NCI-H1417 (cell line): ENCODE measurements around the gene SAMD4A.
A peak's percentile ranks its signal among the peaks of the same experiment; 100 is the strongest.

Experiments
- DNase-seq, 3 experiments: peaks; one replicate each; lab custom pipeline; 2025; lab: John Stamatoyannopoulos, UW

SAMD4A gene

GRCh38 chr14:54805070-54805444 lies 238.1 kb downstream of the SAMD4A start:
- DNase-seq: no peak

- peak; percentile 66 to 85 (median 79) for DNase-seq
These were observed 238.8 kb downstream of the SAMD4A start for GRCh38 chr14:54805445-54806322.

DNA sequence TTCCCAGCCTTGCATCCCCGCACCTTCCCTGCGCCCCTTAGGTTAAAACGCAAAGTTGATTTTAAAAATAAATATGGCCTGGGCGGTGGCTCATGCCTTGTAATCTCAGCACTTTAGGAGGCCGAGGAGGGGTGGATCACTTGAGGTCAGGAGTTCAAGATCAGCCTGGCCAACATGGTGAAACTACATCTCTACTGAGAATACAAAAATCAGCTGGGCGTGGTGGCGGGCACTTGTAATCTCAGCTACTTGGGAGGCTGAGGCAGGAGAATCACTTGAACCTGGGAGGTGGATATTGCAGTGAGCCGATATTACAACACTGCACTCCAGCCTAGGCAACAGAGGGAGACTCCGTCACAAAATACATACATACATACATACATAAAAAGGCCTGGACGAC lies 239.7 kb downstream of the SAMD4A start:
- DNase-seq: no peak

GRCh38 chr14:54807428-54807827 lies 240.5 kb downstream of the SAMD4A start:
- DNase-seq: no peak

- DNase-seq: no peak
These were observed 241.0 kb downstream of the SAMD4A start for GRCh38 chr14:54807881-54808280.

GRCh38 chr14:54808326-54809161 lies 241.6 kb downstream of the SAMD4A start:
- DNase-seq: no peak

DNA sequence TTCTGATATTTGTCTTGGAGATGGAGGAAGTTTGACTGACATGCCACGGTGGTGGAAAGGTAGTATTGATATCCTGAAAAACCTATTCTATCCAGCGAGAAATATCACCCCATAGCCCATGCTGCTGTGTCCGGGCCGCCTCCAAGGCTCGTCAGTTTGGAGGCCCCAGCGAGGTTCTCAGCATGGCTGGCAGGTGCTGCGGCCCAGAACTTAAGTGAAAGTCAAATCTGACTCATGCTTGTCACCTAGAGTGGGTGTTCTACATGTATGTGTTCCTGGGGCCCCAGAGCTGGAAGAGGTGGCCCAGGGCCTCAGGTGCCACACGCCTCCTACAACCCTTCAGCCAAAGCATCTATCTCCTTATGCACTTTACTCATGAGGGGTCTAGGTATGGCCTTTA lies 242.8 kb downstream of the SAMD4A start:
- DNase-seq: no peak

DNA sequence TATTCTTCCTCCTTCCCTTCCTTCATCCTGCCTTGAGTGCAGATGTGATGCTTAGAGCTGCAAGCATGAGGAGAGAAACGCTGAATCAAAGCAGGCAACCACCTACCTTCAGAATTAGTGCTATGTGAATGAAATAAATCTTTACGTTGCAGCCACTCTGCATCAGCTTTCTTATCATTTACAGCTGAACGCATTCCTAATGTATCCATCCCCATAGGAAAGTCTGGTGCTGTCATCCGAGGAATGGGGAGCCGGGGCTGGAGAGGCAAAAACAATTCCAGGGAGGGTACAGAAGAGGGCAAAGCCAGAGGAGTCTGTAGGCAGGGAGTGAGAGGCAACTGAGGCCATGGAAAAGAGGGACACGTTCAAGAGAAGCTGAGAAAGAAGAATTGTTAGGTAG lies 245.7 kb downstream of the SAMD4A start:
- no peak for DNase-seq

- no peak for DNase-seq
These were observed 246.2 kb downstream of the SAMD4A start for GRCh38 chr14:54813081-54813480.

DNA sequence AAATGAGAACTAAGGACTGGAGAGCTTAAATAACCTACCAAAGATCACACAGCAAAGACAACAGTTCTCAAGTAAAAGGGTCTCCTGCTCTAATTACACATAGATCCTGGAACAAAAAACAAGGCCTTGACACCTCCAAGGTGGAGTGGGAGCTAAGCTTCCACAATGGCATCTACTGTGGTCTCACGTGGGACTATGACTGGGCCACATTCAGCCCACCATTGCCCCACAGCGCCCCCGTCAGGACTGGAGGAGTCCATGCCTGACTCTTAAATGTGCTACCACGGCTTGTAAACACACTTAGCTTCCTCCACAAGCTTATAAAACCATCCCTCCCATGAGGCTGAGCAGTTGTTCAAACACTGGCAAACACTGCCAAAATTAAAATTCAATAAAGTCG lies 247.1 kb downstream of the SAMD4A start:
- DNase-seq: no peak

- no peak for DNase-seq
These were observed 248.1 kb downstream of the SAMD4A start for GRCh38 chr14:54815016-54815415.

DNA sequence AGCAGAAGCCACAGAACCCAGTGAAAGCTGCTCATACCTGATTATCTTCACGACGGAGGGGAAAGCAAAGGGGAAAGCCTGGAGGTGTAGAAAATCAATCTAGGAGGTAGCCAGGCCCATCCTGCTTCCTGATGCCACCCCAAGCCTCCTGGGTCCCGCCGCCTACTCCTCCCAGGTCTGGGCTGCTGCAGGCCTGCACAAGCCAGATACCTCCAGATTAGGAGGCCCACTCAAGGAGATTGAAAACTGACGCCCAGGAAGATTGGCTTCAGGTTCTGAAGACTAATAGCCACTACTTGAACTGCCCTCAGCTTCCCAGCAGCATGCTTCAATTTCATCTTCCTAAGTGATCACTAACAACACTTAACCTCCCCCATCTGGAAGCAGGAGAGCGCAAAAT lies 248.6 kb downstream of the SAMD4A start:
- DNase-seq: peak in 1 of 3 experiments; percentile 46

DNA sequence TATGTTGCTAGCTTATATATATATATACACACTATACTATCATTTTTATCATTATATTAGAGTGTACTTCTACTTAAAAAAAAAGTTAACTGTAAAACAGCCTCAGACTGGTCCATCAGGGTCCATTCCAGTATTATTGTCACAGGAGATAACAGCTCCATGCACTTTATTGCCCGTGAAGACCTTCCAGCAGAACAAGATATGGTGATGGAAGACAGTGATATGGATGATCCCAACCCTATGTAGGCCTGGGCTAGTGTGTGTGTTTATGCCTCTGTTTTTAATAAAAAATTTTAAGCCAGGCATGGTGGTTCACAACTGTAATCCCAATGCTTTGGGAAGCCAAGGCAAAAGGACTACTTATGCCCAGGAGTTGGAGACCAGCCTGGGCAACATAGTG lies 249.5 kb downstream of the SAMD4A start:
- DNase-seq: no peak

DNA sequence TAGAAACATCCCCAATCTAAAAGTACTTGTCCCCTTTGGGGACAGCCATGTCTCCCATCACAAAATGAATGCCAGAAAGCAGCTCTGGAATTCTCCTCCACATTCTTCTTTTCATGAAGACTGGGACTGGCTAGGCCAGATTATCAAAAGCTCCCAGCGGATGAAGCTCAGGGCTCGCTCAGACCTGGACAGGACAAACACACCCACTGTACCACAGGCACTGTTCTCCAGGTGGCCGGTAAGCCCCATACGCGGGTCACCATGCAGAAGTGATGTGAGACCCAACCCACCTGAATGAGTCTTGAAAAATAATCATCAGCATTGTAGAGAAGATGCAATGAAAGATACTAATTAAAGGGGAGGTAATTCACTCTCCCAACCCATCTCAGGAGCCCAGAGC lies 250.6 kb downstream of the SAMD4A start:
- peak in 1 of 3 experiments; percentile 55 for DNase-seq

DNA sequence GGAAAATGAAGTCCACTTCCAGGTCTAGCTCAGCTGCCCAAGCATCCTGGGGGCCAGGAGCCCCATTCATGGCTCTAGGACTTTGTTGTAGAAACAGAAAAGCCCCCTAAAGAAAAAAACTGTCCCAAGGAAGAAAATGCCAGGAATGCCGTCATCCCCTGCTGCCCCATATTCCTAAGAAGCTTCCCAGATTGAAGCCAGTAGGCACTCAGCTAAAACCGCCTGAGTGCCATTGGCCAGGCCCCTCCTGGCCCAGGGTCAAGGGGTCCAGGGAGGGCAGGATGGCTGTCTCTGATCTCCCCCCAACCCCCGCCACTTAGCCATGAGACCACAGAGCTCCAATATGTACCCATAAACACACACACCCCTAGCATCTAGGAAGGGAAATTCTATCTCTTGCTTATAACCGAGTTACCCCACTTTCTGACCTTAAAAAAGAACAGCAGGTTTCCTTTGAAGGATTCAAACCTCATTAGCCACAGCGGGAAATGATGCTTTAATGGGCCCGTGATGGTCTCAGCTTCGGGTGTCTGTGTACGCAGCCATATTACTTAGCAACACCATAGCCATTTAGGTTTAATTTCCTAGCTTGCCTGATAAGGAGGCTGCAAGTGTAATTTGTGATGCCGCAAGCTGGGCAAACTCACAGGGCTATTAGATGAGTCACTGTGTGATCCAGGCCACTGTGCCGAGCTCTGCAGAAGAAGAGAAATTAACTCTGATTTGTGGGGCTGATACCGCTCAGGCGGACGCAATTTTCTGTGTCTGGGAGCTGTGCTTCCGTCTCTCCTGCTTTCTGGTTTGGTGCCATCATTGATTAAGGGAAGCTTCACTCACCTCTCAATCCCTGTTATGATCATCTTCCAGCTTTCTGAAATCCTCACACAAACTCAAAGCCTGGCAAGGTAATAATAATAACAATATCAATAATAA lies 251.5 kb downstream of the SAMD4A start:
- peak; percentile 36 to 99 (median 91) for DNase-seq

DNA sequence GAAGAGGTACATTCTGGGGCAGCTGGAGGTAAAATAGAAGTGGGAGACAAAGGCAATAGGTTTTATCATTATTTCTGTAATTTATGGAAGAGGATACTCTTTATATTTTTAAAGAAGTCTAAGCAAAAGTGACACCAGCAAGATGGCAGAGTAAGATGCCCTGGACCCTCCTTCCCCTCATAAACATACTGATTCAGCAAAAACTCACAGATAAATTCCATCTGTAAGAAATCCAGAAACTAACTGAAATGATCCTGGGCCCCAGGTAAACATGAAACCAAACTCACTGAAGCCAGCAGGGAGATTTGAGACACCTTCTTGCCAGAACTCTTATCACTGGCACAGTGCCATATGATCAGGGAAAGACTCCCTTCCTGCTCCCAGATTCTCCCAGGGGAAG lies 255.8 kb downstream of the SAMD4A start:
- no peak for DNase-seq

- no peak for DNase-seq
These were observed 257.0 kb downstream of the SAMD4A start for GRCh38 chr14:54823757-54824549.

GRCh38 chr14:54828037-54828436 lies 261.1 kb downstream of the SAMD4A start:
- no peak for DNase-seq

DNA sequence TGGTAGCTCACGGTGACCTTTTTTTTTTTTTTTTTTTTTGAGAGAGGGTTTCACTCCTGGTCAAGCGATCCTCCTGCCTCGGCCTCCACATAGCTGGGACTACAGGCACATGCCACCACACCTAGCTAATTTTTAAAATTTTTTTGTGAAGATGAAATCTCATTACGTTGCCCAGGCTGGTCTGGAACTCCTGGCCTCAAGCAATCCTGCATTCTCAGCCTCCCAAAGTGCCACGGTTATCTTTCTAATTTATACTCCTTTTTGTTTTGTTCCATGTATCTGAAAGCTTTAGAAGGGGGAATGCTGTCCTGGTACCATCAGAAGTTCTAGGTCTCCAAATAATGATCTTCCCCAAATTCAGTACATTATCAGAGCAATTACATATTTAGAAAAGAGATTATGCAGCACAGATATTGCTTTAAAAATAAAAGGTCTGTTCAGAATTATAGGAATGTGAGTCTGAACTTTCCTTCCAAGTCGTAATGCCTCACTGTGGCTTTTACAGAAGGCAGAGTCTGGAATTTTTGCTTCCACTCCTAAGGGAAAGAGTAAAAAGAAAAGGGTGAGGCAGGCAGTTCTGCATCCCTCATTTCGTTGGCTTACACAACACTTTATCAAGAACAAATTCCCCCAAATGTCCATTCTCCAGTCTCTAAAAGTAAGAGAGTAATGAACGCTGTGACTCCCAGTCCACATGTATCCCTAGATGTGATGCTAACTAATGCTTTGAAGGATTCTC lies 262.7 kb downstream of the SAMD4A start:
- DNase-seq: no peak

GRCh38 chr14:54830650-54831049 lies 263.7 kb downstream of the SAMD4A start:
- no peak for DNase-seq
